HCT116 (cell line): Measurements from ENCODE around the gene PANX3. TPM values are rescaled to one million over a fixed set of nuclear protein-coding genes. Genes with fewer than 3 reads are reported as not detected.

Experiments
- ATAC-seq: fragments of 200-7000 bp; cut with Tn5 transposase; 2 replicates; pipeline ENCODE4 v1.9.1; 2020; ENCODE audit warnings: mild to moderate bottlenecking, moderate library complexity
- BruUV-seq: library from RNA; stranded (reverse); fragments of 400-500 nt; replicated peaks from 2 replicates; lab custom pipeline; 2021; lab: Mats Ljungman, UMichigan
- CTCF ChIA-PET: fragments of 300-600 bp; sonication (Branson Sonifier 250); formaldehyde crosslinking; loops from one replicate; lab custom pipeline; 2021; ENCODE audit warnings: antibody characterized with exemption; lab: Charles Lee
- POLR2A ChIA-PET: fragments of 300-600, 350-600 bp; sonication (Branson Sonifier 250); formaldehyde crosslinking; loops from one replicate; lab custom pipeline; 2021; ENCODE audit warnings: antibody characterized with exemption; lab: Charles Lee
- RAD21 ChIA-PET, 2 experiments: fragments of 300-600 bp; sonication (Branson Sonifier 250); formaldehyde crosslinking; loops; one replicate each; lab custom pipeline; 2023; ENCODE audit warnings: low total read pairs in 2 of 2; ENCODE audit not compliant: uncharacterized antibody in 2 of 2, unreplicated experiment in 2 of 2, low non-redundant PET in 1 of 2; lab: Charles Lee
- DNase-seq: peaks from one replicate; pipeline ENCODE4 v3.0.0-alpha.2; 2010; ENCODE audit warnings: low read depth, low spot score
- H2AFZ ChIP-seq: fragments of 200-600 bp; shearing (Covaris generic), sonication (generic); 2 replicates; pipeline ENCODE4 v1.6.1; 2017; ENCODE audit warnings: low read depth, mixed run types, mixed read lengths, antibody characterized with exemption, low read length; ENCODE audit not compliant: poor library complexity, severe bottlenecking
- H3K27ac ChIP-seq: 2 replicates; pipeline ENCODE4 v1.5.1; 2012; ENCODE audit warnings: low read depth, low read length
- H3K27me3 ChIP-seq: fragments of 200-600 bp; sonication (generic); 2 replicates; pipeline ENCODE4 v1.6.1; 2016; ENCODE audit warnings: mixed run types, low read length, mixed read lengths; ENCODE audit not compliant: insufficient read depth
- H3K36me3 ChIP-seq, 2 experiments: fragments of 200-500 bp in 1 of 2; fragments of 200-600 bp in 1 of 2; sonication (Bioruptor generic) in 1 of 2; sonication (generic) in 1 of 2; 2 replicates each; pipeline versions ENCODE4 v1.5.1 to v1.6.1; 2014 to 2016; ENCODE audit warnings: low read length in 2 of 2, inconsistent platforms in 1 of 2, mixed read lengths in 1 of 2, mixed run types in 1 of 2; ENCODE audit not compliant: insufficient read depth in 2 of 2, control insufficient read depth in 1 of 2
- H3K4me1 ChIP-seq, 2 experiments: fragments of 200-600 bp in 1 of 2; sonication (generic) in 1 of 2; 2 replicates each; pipeline versions ENCODE4 v1.5.1 to v1.6.1; 2012 to 2017; ENCODE audit warnings: low read length in 2 of 2, inconsistent platforms in 1 of 2, mild to moderate bottlenecking in 1 of 2, mixed read lengths in 1 of 2, mixed run types in 1 of 2, moderate library complexity in 1 of 2; ENCODE audit not compliant: insufficient read depth in 2 of 2, control insufficient read depth in 1 of 2
- H3K4me2 ChIP-seq: fragments of 200-600 bp; sonication (generic); 2 replicates; pipeline ENCODE4 v1.6.1; 2017; ENCODE audit warnings: mixed run types, low read length, mixed read lengths
- H3K4me3 ChIP-seq, 2 experiments: fragments of 200-600 bp in 1 of 2; sonication (generic) in 1 of 2; replicated peaks in 1 of 2; 2 replicates each; pipeline ENCODE4 v1.5.1; 2011 to 2016; ENCODE audit warnings: low read length in 2 of 2, control low read depth in 1 of 2, low read depth in 1 of 2, mild to moderate bottlenecking in 1 of 2, mixed read lengths in 1 of 2, mixed run types in 1 of 2
- H3K79me2 ChIP-seq: fragments of 200-600 bp; sonication (generic); 2 replicates; pipeline ENCODE4 v1.6.1; 2017; ENCODE audit warnings: mild to moderate bottlenecking, mixed run types, low read length, moderate library complexity, mixed read lengths; ENCODE audit not compliant: insufficient read depth
- H3K9ac ChIP-seq: fragments of 200-600 bp; sonication (generic); 2 replicates; pipeline ENCODE4 v1.6.1; 2016; ENCODE audit warnings: low read length, mixed read lengths
- H3K9me2 ChIP-seq: fragments of 200-600 bp; sonication (generic), shearing (Covaris generic); 2 replicates; pipeline ENCODE4 v1.6.1; 2017; ENCODE audit warnings: mixed run types, mild to moderate bottlenecking, moderate library complexity; ENCODE audit not compliant: insufficient read depth
- H3K9me3 ChIP-seq, 2 experiments: fragments of 200-500 bp in 1 of 2; fragments of 200-600 bp in 1 of 2; sonication (Bioruptor generic) in 1 of 2; sonication (generic) in 1 of 2; 2 replicates each; pipeline ENCODE4 v1.6.1; 2014 to 2017; ENCODE audit warnings: low read length in 2 of 2, mixed read lengths in 2 of 2, inconsistent platforms in 1 of 2, low read depth in 1 of 2, mild to moderate bottlenecking in 1 of 2, mixed run types in 1 of 2, moderate library complexity in 1 of 2; ENCODE audit not compliant: control insufficient read depth in 1 of 2, insufficient read depth in 1 of 2
- H4K20me1 ChIP-seq: fragments of 200-600 bp; sonication (generic), shearing (Covaris generic); 2 replicates; pipeline ENCODE4 v1.6.1; 2017; ENCODE audit warnings: mixed run types, mild to moderate bottlenecking, moderate library complexity; ENCODE audit not compliant: insufficient read depth
- EZH2 ChIP-seq: fragments of 200-600 bp; sonication (generic); IDR thresholded peaks from 2 replicates; pipeline ENCODE4 v1.6.1; 2017; ENCODE audit warnings: antibody characterized with exemption, mixed run types
- POLR2AphosphoS5 ChIP-seq: IDR thresholded peaks from 2 replicates; pipeline ENCODE4 v1.6.1; 2011; ENCODE audit warnings: mild to moderate bottlenecking, low read depth, low read length, moderate library complexity
- SP1 ChIP-seq: IDR thresholded peaks from 2 replicates; pipeline ENCODE4 v1.6.1; 2012; ENCODE audit warnings: low read depth
- ZNF274 ChIP-seq: fragments of 200-500 bp; sonication (Bioruptor generic); IDR thresholded peaks from 2 replicates; pipeline ENCODE4 v1.6.1; 2014; ENCODE audit warnings: mild to moderate bottlenecking, low read depth, low read length, inconsistent platforms
- intact Hi-C: fragments of 100-400 bp; cut with micrococcal nuclease; formaldehyde crosslinking; loops from 2 replicates; pipeline ENCODE4 v1.10.0; 2022
- total RNA-seq: library from RNA; stranded (reverse); gene quantifications from one replicate; pipeline ENCODE4 v1.2.1, GENCODE V29; 2021; ENCODE audit not compliant: unreplicated experiment

PANX3 gene
- total RNA-seq, 1 experiment from 2014 or later, result not detected

- ChIA-PET POLR2A (no interaction called here), RAD21 (no interaction called here), CTCF (no interaction called here)
- no peaks in the 10 kb centered on the region for H3K9me2 ChIP-seq
- DNase-seq (no peak), ATAC-seq (no peak)
- H3K79me2 ChIP-seq, result no peaks in the 10 kb centered on the region
- H2AFZ ChIP-seq, result no peak overlapping the region
- TF ChIP-seq ZNF274, result no peak
- TF ChIP-seq SP1, result no peak
- no peak for TF ChIP-seq EZH2
- no peak for TF ChIP-seq POLR2AphosphoS5
- H3K4me3 ChIP-seq, result no peak overlapping the region
- intact Hi-C loops, result no loop called here
- H4K20me1 ChIP-seq, result no peaks in the 10 kb centered on the region
- no peak overlapping the region for H3K9ac ChIP-seq
- H3K9me3 ChIP-seq, result no peaks in the 10 kb centered on the region
- no TSS peak for BruUV-seq
- no peaks in the 10 kb centered on the region for H3K4me1 ChIP-seq
- no peak overlapping the region for H3K4me2 ChIP-seq
- no peak overlapping the region for H3K27ac ChIP-seq
- H3K36me3 ChIP-seq, result no peaks in the 10 kb centered on the region
- no peaks in the 10 kb centered on the region for H3K27me3 ChIP-seq
Observed at GRCh38 chr11:124612567-124613246, 1.5 kb downstream of the PANX3 start.

GRCh38 chr11:124618863-124619262, 7.6 kb downstream of the PANX3 start:
- BruUV-seq, result no TSS peak
- peaks cover 9% of the 10 kb centered on the region; the same call in 1 of the 2 replicates for H3K27me3 ChIP-seq
- CTCF ChIA-PET, result no interaction called here

More at GRCh38 chr11:124618863-124619262, 7.6 kb downstream of the PANX3 start:
- TF ChIP-seq ZNF274, result no peak
- TF ChIP-seq, all 23 proteins: peak for 0
- H3K9me3 ChIP-seq, result no peaks in the 10 kb centered on the region
- H3K9ac ChIP-seq, result no peak overlapping the region
- H3K36me3 ChIP-seq, result no peaks in the 10 kb centered on the region
- peaks cover 2 to 9% of the 10 kb centered on the region in 2 experiments; a peak in 3 of 4 replicates for H3K4me1 ChIP-seq
- H3K27ac ChIP-seq, result no peak overlapping the region
- ChIA-PET RAD21 (no interaction called here), POLR2A (no interaction called here)
- H3K4me2 ChIP-seq, result no peak overlapping the region
- intact Hi-C loops, result no loop called here
- no peak overlapping the region for H3K4me3 ChIP-seq
- no peaks in the 10 kb centered on the region for H4K20me1 ChIP-seq
- no peaks in the 10 kb centered on the region for H3K9me2 ChIP-seq
- DNase-seq, result no peak
- ATAC-seq, result no peak
- no peak overlapping the region for H2AFZ ChIP-seq
- peaks cover 11% of the 10 kb centered on the region for H3K79me2 ChIP-seq
